ENCODE results near the gene RIN3.

Gene RIN3

GRCh38 chr14:92622311-92622710 is 108.7 kb downstream of the RIN3 start:
- TF ChIP-seq, protein P1, sequence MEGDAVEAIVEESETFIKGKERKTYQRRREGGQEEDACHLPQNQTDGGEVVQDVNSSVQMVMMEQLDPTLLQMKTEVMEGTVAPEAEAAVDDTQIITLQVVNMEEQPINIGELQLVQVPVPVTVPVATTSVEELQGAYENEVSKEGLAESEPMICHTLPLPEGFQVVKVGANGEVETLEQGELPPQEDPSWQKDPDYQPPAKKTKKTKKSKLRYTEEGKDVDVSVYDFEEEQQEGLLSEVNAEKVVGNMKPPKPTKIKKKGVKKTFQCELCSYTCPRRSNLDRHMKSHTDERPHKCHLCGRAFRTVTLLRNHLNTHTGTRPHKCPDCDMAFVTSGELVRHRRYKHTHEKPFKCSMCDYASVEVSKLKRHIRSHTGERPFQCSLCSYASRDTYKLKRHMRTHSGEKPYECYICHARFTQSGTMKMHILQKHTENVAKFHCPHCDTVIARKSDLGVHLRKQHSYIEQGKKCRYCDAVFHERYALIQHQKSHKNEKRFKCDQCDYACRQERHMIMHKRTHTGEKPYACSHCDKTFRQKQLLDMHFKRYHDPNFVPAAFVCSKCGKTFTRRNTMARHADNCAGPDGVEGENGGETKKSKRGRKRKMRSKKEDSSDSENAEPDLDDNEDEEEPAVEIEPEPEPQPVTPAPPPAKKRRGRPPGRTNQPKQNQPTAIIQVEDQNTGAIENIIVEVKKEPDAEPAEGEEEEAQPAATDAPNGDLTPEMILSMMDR (conservative IDR thresholded peaks at IDR 0.05; ENCODE audit: low read depth), result no peak
- ChIA-PET POLR2A (ENCODE audit: low non-redundant PET) (no interaction called here), CTCF (interaction anchor here (1.1 kb wide), 1 partner anchor 9 kb away, joined by 3 read pairs; no protein-coding TSS in a partner anchor)
- no peak overlapping the region for H3K27ac ChIP-seq
- DNase-seq (ENCODE audit: low spot score), result no peak

- TF ChIP-seq, protein P1 (conservative IDR thresholded peaks at IDR 0.05; ENCODE audit: low read depth), result no peak
- no peak for DNase-seq (ENCODE audit: low spot score)
- H3K27ac ChIP-seq, result no peak overlapping the region
- ChIA-PET POLR2A (ENCODE audit: low non-redundant PET) (no interaction called here), CTCF (no interaction called here)
Measured at GRCh38 chr14:92624764-92625163, 111.2 kb downstream of the RIN3 start.

DNA sequence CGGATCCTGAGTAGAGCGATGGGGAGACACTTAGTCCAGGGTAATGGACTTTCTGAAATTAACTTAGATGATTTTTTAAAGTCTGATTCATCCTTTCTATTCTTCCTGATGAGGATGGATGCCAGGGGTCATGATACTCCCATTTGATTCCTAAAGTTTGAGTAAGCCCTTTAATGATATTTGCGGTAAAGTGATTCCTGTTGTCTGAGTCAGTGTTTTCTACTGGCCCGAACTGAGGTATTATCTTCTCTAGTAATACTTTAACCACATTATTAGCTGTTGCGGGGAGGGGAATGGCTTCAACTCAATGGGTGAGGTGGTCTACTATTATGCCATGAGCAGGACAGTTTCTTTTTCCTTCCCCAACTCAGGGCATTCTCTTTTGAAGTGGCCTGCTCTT is 111.6 kb downstream of the RIN3 start:
- H3K27ac ChIP-seq, result no peak overlapping the region
- TF ChIP-seq, protein P1 (conservative IDR thresholded peaks at IDR 0.05; ENCODE audit: low read depth), result no peak
- peak; percentile 92 for DNase-seq (ENCODE audit: low spot score)
- ChIA-PET POLR2A (ENCODE audit: low non-redundant PET) (no interaction called here), CTCF (no interaction called here)

DNA sequence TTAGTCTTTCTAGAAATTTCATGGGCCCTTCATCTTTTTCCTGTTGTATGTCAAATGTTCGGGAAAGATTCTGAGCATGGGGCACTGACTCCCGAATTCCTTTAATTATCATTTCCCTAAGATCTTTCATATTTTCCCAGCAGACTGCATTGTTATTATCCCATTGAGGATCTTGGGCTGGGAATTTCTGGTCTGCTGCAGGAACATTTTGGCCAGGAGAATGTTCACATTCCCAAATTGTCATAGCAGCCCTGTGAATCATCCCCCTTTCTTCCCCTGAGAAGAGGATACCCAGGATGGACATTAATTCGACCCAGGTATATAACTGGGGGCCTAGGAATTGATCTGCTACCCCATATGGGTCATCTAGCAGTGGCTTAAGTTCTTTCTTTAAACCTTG is 112.5 kb downstream of the RIN3 start:
- POLR2A ChIA-PET (ENCODE audit: low non-redundant PET), result no interaction called here
- CTCF ChIA-PET, result interaction anchor here (0.6 kb wide), 1 partner anchor 55 kb away, joined by 3 read pairs; no protein-coding TSS in a partner anchor
- TF ChIP-seq, protein P1 (conservative IDR thresholded peaks at IDR 0.05; ENCODE audit: low read depth), result no peak
- no peak for DNase-seq (ENCODE audit: low spot score)
- H3K27ac ChIP-seq, result no peak overlapping the region

- ChIA-PET POLR2A (ENCODE audit: low non-redundant PET) (no interaction called here), CTCF (no interaction called here)
- TF ChIP-seq, protein P1 (conservative IDR thresholded peaks at IDR 0.05; ENCODE audit: low read depth), result no peak
- H3K27ac ChIP-seq, result no peak overlapping the region
- DNase-seq (ENCODE audit: low spot score), result no peak
Measured at GRCh38 chr14:92627707-92628215, 114.2 kb downstream of the RIN3 start.

GRCh38 chr14:92628636-92629035 is 115.1 kb downstream of the RIN3 start:
- ChIA-PET CTCF (no interaction called here), POLR2A (ENCODE audit: low non-redundant PET) (no interaction called here)
- TF ChIP-seq, protein P1 (conservative IDR thresholded peaks at IDR 0.05; ENCODE audit: low read depth), result no peak
- H3K27ac ChIP-seq, result no peak overlapping the region
- DNase-seq (ENCODE audit: low spot score), result no peak
